NCI-H526 (cell line): ENCODE results near the gene KIF6.
"Not testable (repeated sequence)": the region's sequence is repeated elsewhere in the genome, so short reads cannot be mapped to it uniquely, and the experiment has no call there.

Experiments used
- DNase-seq, 2 experiments: peaks; one replicate each; lab custom pipeline; 2025; lab: John Stamatoyannopoulos, UW

KIF6 gene, protein sequence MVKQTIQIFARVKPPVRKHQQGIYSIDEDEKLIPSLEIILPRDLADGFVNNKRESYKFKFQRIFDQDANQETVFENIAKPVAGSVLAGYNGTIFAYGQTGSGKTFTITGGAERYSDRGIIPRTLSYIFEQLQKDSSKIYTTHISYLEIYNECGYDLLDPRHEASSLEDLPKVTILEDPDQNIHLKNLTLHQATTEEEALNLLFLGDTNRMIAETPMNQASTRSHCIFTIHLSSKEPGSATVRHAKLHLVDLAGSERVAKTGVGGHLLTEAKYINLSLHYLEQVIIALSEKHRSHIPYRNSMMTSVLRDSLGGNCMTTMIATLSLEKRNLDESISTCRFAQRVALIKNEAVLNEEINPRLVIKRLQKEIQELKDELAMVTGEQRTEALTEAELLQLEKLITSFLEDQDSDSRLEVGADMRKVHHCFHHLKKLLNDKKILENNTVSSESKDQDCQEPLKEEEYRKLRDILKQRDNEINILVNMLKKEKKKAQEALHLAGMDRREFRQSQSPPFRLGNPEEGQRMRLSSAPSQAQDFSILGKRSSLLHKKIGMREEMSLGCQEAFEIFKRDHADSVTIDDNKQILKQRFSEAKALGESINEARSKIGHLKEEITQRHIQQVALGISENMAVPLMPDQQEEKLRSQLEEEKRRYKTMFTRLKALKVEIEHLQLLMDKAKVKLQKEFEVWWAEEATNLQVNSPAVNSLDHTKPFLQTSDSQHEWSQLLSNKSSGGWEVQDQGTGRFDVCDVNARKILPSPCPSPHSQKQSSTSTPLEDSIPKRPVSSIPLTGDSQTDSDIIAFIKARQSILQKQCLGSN

GRCh38 chr6:39724787-39725631, at the start of gene KIF6:
KIF6 (minus strand) TSS chr6:39725408; CDS start chr6:39725310, 98 bp downstream.
- peak; percentile 80 to 97 for DNase-seq

GRCh38 chr6:39773782-39774181, 48.6 kb upstream of the KIF6 start:
- DNase-seq, result no peak

- DNase-seq, result no peak
Observed at GRCh38 chr6:39772559-39773273, 47.5 kb upstream of the KIF6 start.

DNA sequence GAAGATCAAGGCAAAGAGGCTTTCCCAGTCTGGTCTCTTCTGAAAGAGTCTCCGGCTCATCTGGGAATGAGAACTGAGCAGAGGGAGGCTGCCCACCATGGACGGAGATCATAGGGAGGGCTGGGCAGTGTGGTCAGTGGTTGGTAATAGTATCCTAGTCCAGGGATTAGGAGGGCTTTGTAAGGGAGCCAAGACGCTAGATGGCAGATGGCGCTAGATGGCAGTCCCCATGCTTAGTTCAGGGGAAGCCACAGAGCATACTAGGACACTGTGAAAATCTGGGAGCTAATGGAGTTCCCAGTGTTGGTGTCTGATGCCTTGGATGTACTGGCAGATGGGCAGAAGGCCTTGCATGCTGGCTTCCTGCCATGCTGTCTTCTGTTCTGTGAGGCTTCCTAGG, 45.2 kb upstream of the KIF6 start:
- no peak for DNase-seq

- DNase-seq, result no peak
Observed at GRCh38 chr6:39769012-39769411, 43.8 kb upstream of the KIF6 start.

GRCh38 chr6:39765508-39766065, 40.4 kb upstream of the KIF6 start:
- DNase-seq, result no peak

DNA sequence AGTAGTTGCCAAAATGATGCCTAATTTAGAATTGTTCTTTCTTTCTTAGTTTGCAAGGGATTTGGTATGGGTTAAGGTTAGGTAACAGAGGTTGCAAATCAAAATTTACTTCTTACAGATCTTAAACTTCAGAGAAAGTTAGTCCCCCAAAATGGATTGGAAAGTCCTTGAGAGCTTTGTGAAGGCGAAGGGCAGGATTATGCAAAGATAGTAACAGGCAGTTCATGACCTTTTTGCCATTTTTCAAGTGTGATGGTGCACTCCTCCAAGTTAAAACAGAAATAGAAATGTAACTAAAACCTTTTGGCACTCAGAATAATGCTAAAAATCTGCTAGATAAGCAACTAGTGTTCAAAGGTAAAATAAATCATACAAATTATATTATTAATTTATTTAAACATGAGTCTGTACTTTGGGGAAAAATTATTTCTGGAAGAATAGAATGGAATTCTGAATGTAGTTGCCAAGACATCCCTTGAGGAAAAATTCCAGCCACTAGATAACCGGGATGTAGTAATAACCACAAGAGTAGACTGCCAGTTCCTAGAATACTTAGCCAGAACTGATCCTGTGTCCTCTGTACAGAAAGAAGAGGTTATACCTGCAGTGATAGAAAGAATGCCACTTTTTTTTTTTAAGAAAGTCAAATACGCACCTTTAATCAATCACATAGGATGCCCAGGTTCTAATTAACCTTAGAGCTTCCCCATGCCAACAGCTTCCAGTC, 35.2 kb upstream of the KIF6 start:
- no peak for DNase-seq

- DNase-seq, result no peak
Observed at GRCh38 chr6:39758905-39759605, 33.8 kb upstream of the KIF6 start.

GRCh38 chr6:39756582-39756981, 31.4 kb upstream of the KIF6 start:
- DNase-seq, result no peak

DNA sequence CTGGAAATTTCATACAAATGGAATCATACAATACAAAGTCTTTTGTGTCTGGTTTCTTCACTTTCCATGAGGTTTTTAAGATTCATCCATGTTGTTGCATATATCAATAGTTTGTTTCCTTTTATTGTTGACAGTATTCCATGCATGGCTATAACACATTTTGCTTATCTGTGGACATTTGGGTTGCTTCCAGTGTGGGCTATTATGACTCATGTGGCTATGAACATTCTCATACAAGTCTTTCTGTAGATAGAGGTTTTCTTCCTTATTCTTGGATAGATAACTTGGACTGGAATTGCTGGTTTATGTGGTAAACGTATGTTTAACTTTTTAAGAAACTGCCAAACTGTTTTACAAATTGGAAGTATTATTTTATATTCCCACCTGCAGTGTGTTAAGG, 30.0 kb upstream of the KIF6 start:
- no peak for DNase-seq

DNA sequence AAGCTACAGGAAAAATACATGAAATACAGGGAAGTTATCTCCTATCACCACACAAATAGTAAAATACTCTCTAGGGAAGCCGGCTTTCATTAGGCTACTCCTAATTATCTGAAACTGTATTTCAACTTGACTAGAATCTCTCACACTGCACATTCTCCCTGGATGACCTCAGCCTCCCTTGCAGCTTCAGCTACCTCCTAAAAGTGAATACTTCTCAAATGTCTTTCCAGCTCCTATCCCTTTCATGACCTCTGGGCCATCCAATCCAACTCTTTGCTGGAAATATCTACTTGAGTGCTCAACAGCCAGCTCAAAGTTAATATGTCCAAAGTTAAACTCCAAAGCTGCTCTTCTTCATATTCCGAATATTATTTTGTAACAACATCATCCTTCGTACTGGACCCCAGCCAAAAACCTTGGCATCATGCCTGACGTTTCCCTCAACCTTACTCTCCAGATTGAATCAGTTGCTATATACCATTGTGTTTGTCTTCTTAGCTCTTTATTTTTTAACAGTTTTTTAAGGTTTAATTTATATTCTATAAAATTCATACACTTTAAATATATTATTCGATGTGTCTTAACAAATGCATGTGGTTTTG, 29.4 kb upstream of the KIF6 start:
- DNase-seq, result no peak

GRCh38 chr6:39753725-39754045, 28.5 kb upstream of the KIF6 start:
- DNase-seq, result no peak

- DNase-seq, result no peak
Observed at GRCh38 chr6:39752835-39753724, 27.9 kb upstream of the KIF6 start.

DNA sequence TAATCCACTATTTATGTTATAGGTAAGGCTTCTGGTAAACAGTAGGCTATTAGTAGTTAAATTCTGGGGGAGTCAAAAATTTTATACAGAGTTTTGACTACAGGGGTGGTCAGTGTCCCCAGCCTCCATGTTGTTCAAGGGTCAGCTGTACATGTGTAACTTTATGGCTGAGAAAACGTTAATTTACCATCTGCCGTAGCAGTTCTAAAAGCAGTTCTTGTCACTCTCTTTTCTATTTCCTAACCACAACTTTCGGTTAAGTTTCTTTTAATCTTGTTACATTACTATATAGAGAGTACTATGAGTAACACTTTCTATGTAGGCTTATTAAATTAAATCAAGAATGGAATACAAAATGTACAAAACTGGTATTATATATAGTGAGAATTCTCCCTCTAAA, 21.6 kb upstream of the KIF6 start:
- DNase-seq, result no peak

DNA sequence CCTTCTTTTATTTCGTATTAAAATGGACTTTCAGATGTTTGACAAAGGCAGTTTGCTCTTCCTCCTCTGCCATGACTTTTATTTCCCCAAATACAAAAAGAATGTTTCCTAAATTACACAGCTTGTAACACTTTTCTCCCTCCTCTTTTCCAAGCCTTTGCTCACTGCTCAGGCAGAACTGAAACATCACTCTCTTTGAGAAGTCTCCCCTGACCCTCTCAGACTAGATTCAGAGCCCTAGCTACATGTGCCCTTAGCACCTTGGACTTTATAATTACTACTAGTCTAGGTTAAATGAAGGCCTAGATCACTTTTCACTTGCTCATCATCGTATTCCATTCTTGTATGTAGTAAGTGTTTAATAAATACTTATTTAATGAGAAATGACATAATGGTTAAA, 8.5 kb upstream of the KIF6 start:
- no peak for DNase-seq

GRCh38 chr6:39731565-39731964, 6.4 kb upstream of the KIF6 start:
- peak in 1 of 2 experiments; percentile 20 for DNase-seq

- no peak for DNase-seq
Observed at GRCh38 chr6:39729945-39730344, 4.7 kb upstream of the KIF6 start.

- DNase-seq, result no peak
Observed at GRCh38 chr6:39725632-39725997, 407 bp upstream of the KIF6 start.

DNA sequence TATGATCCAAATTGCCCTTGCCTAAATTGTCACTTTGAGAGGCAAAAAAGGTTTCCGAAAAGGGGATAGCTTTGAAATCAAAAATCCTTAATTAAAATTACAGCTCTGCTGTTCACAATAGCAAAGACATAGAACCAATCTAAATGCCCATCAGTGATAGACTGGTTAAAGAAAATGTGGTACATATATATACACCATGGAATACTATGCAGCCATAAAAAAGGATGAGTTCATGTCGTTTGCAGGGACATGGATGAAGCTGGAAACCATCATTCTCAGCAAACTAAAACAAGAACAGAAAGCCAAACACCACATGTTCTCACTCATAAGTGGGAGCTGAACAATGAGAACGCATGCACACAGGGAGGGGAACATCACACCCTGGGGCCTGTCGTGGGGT, 1.9 kb downstream of the KIF6 start:
- DNase-seq, result not testable (repeated sequence)
